GM23248 (cell line): Measurements from ENCODE around the gene GMNN. TPM values are rescaled to one million over a fixed set of nuclear protein-coding genes. Genes with fewer than 3 reads are reported as not detected.

Source experiments
- DNase-seq: peaks from one replicate; pipeline ENCODE4 v3.0.0-alpha.2; 2015
- H2AFZ ChIP-seq: fragments of 200-600 bp; sonication (generic); 2 replicates; pipeline ENCODE4 v1.6.1; 2016; ENCODE audit warnings: antibody characterized with exemption
- H3F3A ChIP-seq: fragments of 200-600 bp; sonication (generic); 2 replicates; pipeline ENCODE4 v1.6.1; 2016; ENCODE audit warnings: mild to moderate bottlenecking, antibody characterized with exemption, mixed run types; ENCODE audit not compliant: insufficient read depth
- H3K27ac ChIP-seq: fragments of 200-600 bp; sonication (generic); 2 replicates; pipeline ENCODE4 v1.5.1; 2016; ENCODE audit warnings: mild to moderate bottlenecking
- H3K27me3 ChIP-seq: fragments of 200-600 bp; sonication (generic); replicated peaks from 2 replicates; pipeline ENCODE4 v1.6.1; 2016; ENCODE audit warnings: mild to moderate bottlenecking; ENCODE audit not compliant: insufficient read depth
- H3K36me3 ChIP-seq: fragments of 200-600 bp; sonication (generic); 2 replicates; pipeline ENCODE4 v1.6.1; 2016; ENCODE audit warnings: low read depth, mild to moderate bottlenecking
- H3K4me1 ChIP-seq: fragments of 200-600 bp; sonication (generic); 2 replicates; pipeline ENCODE4 v1.6.1; 2016; ENCODE audit warnings: mild to moderate bottlenecking; ENCODE audit not compliant: insufficient read depth
- H3K4me2 ChIP-seq: fragments of 200-600 bp; sonication (generic); one replicate; pipeline ENCODE4 v1.6.1; 2016; ENCODE audit warnings: mild to moderate bottlenecking; ENCODE audit not compliant: unreplicated experiment
- H3K4me3 ChIP-seq: fragments of 200-600 bp; sonication (generic); 2 replicates; pipeline ENCODE4 v1.5.1; 2016; ENCODE audit warnings: mild to moderate bottlenecking
- H3K79me2 ChIP-seq: fragments of 200-600 bp; sonication (generic); 2 replicates; pipeline ENCODE4 v1.6.1; 2016; ENCODE audit warnings: mild to moderate bottlenecking; ENCODE audit not compliant: insufficient read depth
- H3K9ac ChIP-seq: fragments of 200-600 bp; sonication (generic); 2 replicates; pipeline ENCODE4 v1.6.1; 2016; ENCODE audit warnings: mild to moderate bottlenecking
- H3K9me2 ChIP-seq: fragments of 200-600 bp; sonication (generic); 2 replicates; pipeline ENCODE4 v1.6.1; 2016; ENCODE audit warnings: mixed run types, mild to moderate bottlenecking, moderate library complexity; ENCODE audit not compliant: insufficient read depth
- H3K9me3 ChIP-seq: fragments of 200-600 bp; sonication (generic); one replicate; pipeline ENCODE4 v1.6.1; 2017; ENCODE audit warnings: low read depth
- H4K20me1 ChIP-seq: fragments of 200-600 bp; sonication (generic); 2 replicates; pipeline ENCODE4 v1.6.0; 2016; ENCODE audit not compliant: insufficient read depth
- EZH2 ChIP-seq: fragments of 200-600 bp; sonication (generic); IDR thresholded peaks from 2 replicates; pipeline ENCODE4 v1.6.1; 2018; ENCODE audit warnings: antibody characterized with exemption, mild to moderate bottlenecking; ENCODE audit not compliant: insufficient read depth, poor library complexity, severe bottlenecking
- EZH2phosphoT487 ChIP-seq: fragments of 200-600 bp; sonication (generic); IDR thresholded peaks from 2 replicates; pipeline ENCODE4 v1.6.1; 2018; ENCODE audit warnings: antibody characterized with exemption, moderate library complexity, mild to moderate bottlenecking, low read depth; ENCODE audit not compliant: insufficient read depth
- WGBS, 2 experiments: methylation state at CpG; one replicate each; pipeline ENCODE4 v1.1.6; 2015 to 2017; ENCODE audit warnings: low lambda C conversion rate in 2 of 2, low coverage in 1 of 2; ENCODE audit errors: missing lambda C conversion rate in 2 of 2; 5-methylcytosine and 5-hydroxymethylcytosine counted together
- in situ Hi-C: fragments of 300-500 bp; cut with MboI; formaldehyde crosslinking; loops from 2 replicates; pipeline ENCODE4 v1.15.0; 2020
- polyA plus RNA-seq: library from polyadenylated mRNA; unstranded; fragments of >200 nt; fragmentation: Nextera tagmentation; extraction: Ambion mirVana; gene quantifications from 2 replicates; pipeline ENCODE4 v1.2.1, GENCODE V29; 2016
- total RNA-seq: library from RNA; depleted of rRNA; stranded (reverse); fragments of >200 nt; shearing (Covaris generic); gene quantifications from 2 replicates; pipeline ENCODE4 v1.2.3, GENCODE V29; 2014

The GMNN gene
- total and polyA plus RNA-seq, 2 experiments from 2014 or later, result 8.4 to 25.0 TPM

DNA sequence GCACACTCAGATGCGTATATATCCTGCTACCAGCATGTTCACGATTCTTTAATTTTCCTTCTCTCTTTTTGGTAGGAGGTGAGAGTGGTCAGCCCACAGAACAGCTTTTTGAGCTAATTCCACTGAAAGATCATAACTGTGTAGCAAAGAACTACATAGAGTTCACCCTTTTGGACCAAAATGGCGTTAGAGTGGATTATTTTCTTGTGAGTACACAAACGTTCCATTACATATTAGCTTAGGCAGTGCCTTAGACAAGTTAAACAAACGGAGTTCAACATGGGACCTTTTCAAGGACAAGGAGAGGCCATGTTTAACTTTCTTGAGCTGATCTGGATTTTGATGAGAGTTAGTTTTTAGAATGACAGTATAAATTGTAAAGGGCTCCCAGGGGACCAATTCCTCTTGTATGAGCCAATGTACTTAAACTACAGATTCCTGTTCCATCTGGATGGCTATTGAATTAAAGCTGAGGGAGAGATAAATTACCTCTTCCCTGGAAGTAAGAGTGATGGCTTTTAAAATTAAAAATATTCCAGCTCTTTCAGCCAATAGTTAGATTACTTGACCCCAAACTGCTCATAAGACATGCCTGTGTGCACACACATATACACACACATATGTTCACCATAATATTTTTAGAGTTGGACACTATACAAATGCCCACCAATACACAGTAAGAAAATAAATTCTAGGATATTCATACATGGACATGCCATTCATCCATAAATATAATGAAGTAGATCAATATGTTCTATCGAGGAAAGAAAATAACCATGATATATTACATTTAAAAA lies 49.6 kb downstream of the GMNN start:
- Histone ChIP-seq H3K4me1 (no peaks in the 10 kb centered on the region), H3K27ac (no peak overlapping the region), H2AFZ (no peak overlapping the region), H4K20me1 (no peaks in the 10 kb centered on the region), H3K9ac (no peak overlapping the region), H3K27me3 (no peaks in the 10 kb centered on the region), H3K9me2 (no peaks in the 10 kb centered on the region), H3K9me3 (no peaks in the 10 kb centered on the region), H3F3A (no peaks in the 10 kb centered on the region), H3K36me3 (no peaks in the 10 kb centered on the region), H3K4me2 (no peak overlapping the region), H3K4me3 (no peak overlapping the region), H3K79me2 (no peaks in the 10 kb centered on the region)
- 80 to 84% methylated on average over 6 of the region's 6 CpGs for WGBS, 2 experiments
- in situ Hi-C loops, result no loop called here
- no peak for TF ChIP-seq EZH2
- DNase-seq, result no peak

DNA sequence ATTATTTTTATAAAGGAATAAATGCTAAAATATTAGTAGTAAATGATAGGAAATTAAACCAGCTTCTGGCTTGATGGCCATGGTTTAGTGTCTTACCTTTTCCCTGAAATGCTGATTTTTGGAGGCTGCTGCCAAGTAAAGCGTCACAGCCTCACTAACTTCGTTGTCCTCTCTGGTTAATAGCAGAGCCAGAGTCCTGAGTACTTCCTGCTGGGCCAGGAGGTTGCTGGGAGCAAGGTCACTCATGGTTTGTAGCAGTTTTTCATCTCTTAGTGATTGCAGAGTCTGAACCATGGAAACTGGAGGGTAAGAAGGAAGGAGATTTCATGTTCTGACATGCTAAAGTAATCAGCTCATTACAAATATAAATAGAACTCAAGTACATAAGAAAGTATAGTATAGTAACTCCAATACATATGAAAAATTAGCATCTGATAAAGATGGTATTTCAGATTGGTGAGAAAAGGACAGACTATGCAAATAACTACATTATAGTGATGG lies 50.4 kb downstream of the GMNN start:
- Histone ChIP-seq H4K20me1 (no peaks in the 10 kb centered on the region), H3K9me3 (no peaks in the 10 kb centered on the region), H3K9me2 (no peaks in the 10 kb centered on the region), H3K27ac (no peak overlapping the region), H2AFZ (no peak overlapping the region), H3K36me3 (no peaks in the 10 kb centered on the region), H3K4me2 (no peak overlapping the region), H3K79me2 (no peaks in the 10 kb centered on the region), H3F3A (no peaks in the 10 kb centered on the region), H3K4me1 (no peaks in the 10 kb centered on the region), H3K9ac (no peak overlapping the region), H3K4me3 (no peak overlapping the region), H3K27me3 (no peaks in the 10 kb centered on the region)
- in situ Hi-C loops, result no loop called here
- WGBS, 2 experiments, result 63 to 65% methylated on average over 2 of the region's 2 CpGs
- TF ChIP-seq EZH2 (no peak), EZH2phosphoT487 (no peak)
- DNase-seq, result no peak

DNA sequence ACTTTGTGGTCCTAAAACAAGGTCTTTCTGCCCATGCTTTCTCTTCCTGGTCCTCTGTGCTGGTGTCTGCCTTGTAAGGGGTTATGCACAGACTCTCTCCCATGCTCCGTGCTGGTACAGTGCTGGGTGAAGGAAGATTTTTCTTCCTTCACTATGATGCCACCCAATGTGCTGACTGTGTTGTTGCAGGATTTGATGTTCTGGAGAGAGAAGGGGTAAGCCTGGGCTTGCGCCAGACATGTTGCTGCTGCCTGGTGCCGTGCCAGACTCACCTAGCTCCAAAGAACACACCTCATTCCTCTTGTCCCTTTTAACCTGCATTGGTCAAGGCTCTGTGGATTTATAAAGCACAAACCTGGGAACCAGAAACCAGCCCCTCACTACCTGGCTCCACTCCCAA lies 52.4 kb downstream of the GMNN start:
- no peaks in the 10 kb centered on the region for H3K27me3 ChIP-seq
- H3K4me2 ChIP-seq, result no peak overlapping the region
- no peak overlapping the region for H3K9ac ChIP-seq
- H3K79me2 ChIP-seq, result no peaks in the 10 kb centered on the region
- no peak overlapping the region for H3K4me3 ChIP-seq
- in situ Hi-C loops, result no loop called here
- H4K20me1 ChIP-seq, result no peaks in the 10 kb centered on the region
- no peak for DNase-seq
- WGBS, 2 experiments, result 96 to 97% methylated on average over 3 of the region's 3 CpGs
- H3K9me3 ChIP-seq, result no peaks in the 10 kb centered on the region
- H3K27ac ChIP-seq, result no peak overlapping the region
- H3K36me3 ChIP-seq, result no peaks in the 10 kb centered on the region
- no peak overlapping the region for H2AFZ ChIP-seq
- peaks cover 12% of the 10 kb centered on the region; the same call in 1 of the 2 replicates for H3F3A ChIP-seq
- TF ChIP-seq EZH2, result no peak
- no peak for TF ChIP-seq EZH2phosphoT487
- H3K4me1 ChIP-seq, result peaks cover 10% of the 10 kb centered on the region; the same call in 1 of the 2 replicates
- H3K9me2 ChIP-seq, result no peaks in the 10 kb centered on the region

DNA sequence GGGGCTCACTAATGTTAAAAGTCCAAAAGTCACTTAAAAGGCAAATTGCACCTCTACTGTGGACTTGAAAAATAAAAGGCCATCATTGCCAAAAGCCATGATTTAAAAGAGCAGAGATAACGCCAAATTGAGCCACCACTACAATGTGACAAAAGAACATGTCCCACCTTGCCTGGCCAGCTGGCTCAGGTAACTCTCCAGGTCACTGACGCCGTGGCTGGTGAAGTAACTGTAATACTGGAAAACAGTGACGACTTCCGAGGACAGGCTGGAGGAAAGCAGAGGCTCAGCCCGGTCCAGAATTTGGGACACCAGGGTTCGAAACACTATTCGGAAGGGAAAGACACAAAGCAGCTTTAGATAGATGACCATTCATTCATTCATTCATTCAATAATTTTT lies 53.2 kb downstream of the GMNN start:
- Histone ChIP-seq H3K27me3 (no peaks in the 10 kb centered on the region), H3K9ac (no peak overlapping the region), H3K9me3 (no peaks in the 10 kb centered on the region), H3K27ac (no peak overlapping the region), H3K9me2 (no peaks in the 10 kb centered on the region), H4K20me1 (no peaks in the 10 kb centered on the region), H3K79me2 (no peaks in the 10 kb centered on the region), H3K4me2 (no peak overlapping the region), H3K4me1 (peaks cover 16% of the 10 kb centered on the region; the same call in 1 of the 2 replicates), H3K36me3 (no peaks in the 10 kb centered on the region), H2AFZ (no peak overlapping the region), H3K4me3 (no peak overlapping the region), H3F3A (peaks cover 17% of the 10 kb centered on the region; the same call in 1 of the 2 replicates)
- 78% methylated on average over 8 of the region's 8 CpGs for WGBS, 2 experiments
- in situ Hi-C loops, result no loop called here
- TF ChIP-seq EZH2phosphoT487 (no peak), EZH2 (no peak)
- DNase-seq, result no peak
